Kidney (tissue), 14 donors: ENCODE measurements around the gene RGS6. TPM values are rescaled to one million over a fixed set of nuclear protein-coding genes. Genes with fewer than 3 reads are reported as not detected.

Experiments
- DNase-seq, 5 donors: peaks; one replicate each; pipeline ENCODE4 v3.0.0-alpha.2; 2013 to 2020
- FAIRE-seq: peaks from 2 replicates; lab custom pipeline; 2012; peaks lifted over from hg19 to GRCh38; lab: Jason Lieb, UNC
- H3K27ac ChIP-seq, 2 donors: one replicate each; pipeline ENCODE4 v1.7.0; 2013; ENCODE audit warnings: low read depth in 2 of 2, low read length in 2 of 2, inconsistent platforms in 1 of 2
- H3K27me3 ChIP-seq: one replicate; pipeline ENCODE4 v1.7.1; 2013; ENCODE audit warnings: low read length, inconsistent platforms; ENCODE audit not compliant: control insufficient read depth, insufficient read depth
- H3K36me3 ChIP-seq, 3 donors: one replicate each; pipeline versions ENCODE4 v1.7.0 to v1.7.1; 2013; ENCODE audit warnings: low read length in 3 of 3, control low read depth in 1 of 3, inconsistent platforms in 1 of 3; ENCODE audit not compliant: insufficient read depth in 3 of 3, control insufficient read depth in 2 of 3
- H3K4me1 ChIP-seq, 3 donors: one replicate each; pipeline versions ENCODE4 v1.7.0 to v1.7.1; 2013; ENCODE audit warnings: low read length in 3 of 3, inconsistent platforms in 1 of 3, low read depth in 1 of 3; ENCODE audit not compliant: control insufficient read depth in 2 of 3, insufficient read depth in 2 of 3
- H3K4me3 ChIP-seq, 3 donors: one replicate each; pipeline versions ENCODE4 v1.7.0 to v1.8.1; 2013; ENCODE audit warnings: low read length in 3 of 3, control low read depth in 1 of 3, inconsistent platforms in 1 of 3
- H3K9ac ChIP-seq, 3 donors: one replicate each; pipeline versions ENCODE4 v1.7.0 to v1.7.1; 2013; ENCODE audit warnings: low read length in 3 of 3, control low read depth in 1 of 3, inconsistent platforms in 1 of 3
- H3K9me3 ChIP-seq, 3 donors: one replicate each; pipeline versions ENCODE4 v1.7.0 to v1.7.1; 2013; ENCODE audit warnings: low read length in 3 of 3, control low read depth in 1 of 3, inconsistent platforms in 1 of 3; ENCODE audit not compliant: control insufficient read depth in 2 of 3, insufficient read depth in 1 of 3
- intact Hi-C: fragments of 100-400 bp; cut with DNase I; formaldehyde crosslinking; loops from one replicate; pipeline ENCODE4 v1.11.1; 2022
- polyA plus RNA-seq: library from polyadenylated mRNA; stranded (reverse); fragments of 350-450 nt; fragmentation: Illumina TruSeq; extraction: RNeasy Lipid Tissue Mini Kit (QIAGEN cat#74804); gene quantifications from one replicate; pipeline ENCODE4 v1.2.3, GENCODE V29; 2014; ENCODE audit warnings: low read depth, low replicate concordance; ENCODE audit not compliant: insufficient read depth
- total RNA-seq: library from RNA; stranded (reverse); fragmentation: NEBNext Ultra II Directional; extraction: Animal tissue kit (Norgen Biotek cat#: 25700); gene quantifications from one replicate; pipeline ENCODE4 v1.2.1, GENCODE V29; 2021
- TF ChIP-seq, protein P1 (sequence below): IDR thresholded peaks from 3 replicates; pipeline ENCODE4 v1.5.1; 2012; ENCODE audit warnings: mild to moderate bottlenecking, moderate library complexity, borderline replicate concordance; ENCODE audit not compliant: insufficient read depth; ENCODE audit errors: extremely low read depth
- donor health status: control.
- donor health status: control.
- donor health status: control.
- donor health status: control.
- donor health status: control.
- donor health status: DM: yes; HTN: yes; CAD: no.
- donor health status: Normal renal cell carcinoma (clear cell type).

RGS6 gene
- total and polyA plus RNA-seq, 2 donors from 2014 or later = 1.1 to 1.4 TPM

DNA sequence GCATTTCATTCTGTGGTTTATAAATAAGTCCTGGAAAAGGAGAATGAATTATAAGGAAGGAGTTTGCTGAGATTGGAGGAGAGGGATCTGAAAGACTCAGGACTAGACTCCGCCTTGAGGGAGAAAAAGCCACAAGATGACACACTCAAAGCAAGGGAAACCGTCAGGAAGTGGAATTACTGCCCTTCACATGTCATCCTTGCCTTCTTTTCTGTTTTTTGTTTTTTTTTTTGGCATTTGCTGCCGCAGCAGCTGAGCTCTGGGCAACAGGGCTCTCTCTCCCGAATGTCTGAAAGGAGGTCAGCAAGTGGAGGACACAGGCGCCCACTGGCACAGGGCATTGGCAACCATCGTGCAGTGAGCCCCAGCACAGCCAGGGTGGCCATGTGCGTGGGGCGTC is 616.8 kb downstream of the RGS6 start:
- intact Hi-C loops = no loop called here
- DNase-seq (no peak), FAIRE-seq (no peak)
- Histone ChIP-seq H3K4me1 (peaks cover 0 to 8% (median 0%) of the 10 kb centered on the region in 3 donors), H3K9ac (no peak overlapping the region), H3K27ac (no peak overlapping the region), H3K27me3 (no peaks in the 10 kb centered on the region), H3K36me3 (no peaks in the 10 kb centered on the region), H3K9me3 (no peaks in the 10 kb centered on the region), H3K4me3 (no peak overlapping the region)
- TF ChIP-seq, protein P1, sequence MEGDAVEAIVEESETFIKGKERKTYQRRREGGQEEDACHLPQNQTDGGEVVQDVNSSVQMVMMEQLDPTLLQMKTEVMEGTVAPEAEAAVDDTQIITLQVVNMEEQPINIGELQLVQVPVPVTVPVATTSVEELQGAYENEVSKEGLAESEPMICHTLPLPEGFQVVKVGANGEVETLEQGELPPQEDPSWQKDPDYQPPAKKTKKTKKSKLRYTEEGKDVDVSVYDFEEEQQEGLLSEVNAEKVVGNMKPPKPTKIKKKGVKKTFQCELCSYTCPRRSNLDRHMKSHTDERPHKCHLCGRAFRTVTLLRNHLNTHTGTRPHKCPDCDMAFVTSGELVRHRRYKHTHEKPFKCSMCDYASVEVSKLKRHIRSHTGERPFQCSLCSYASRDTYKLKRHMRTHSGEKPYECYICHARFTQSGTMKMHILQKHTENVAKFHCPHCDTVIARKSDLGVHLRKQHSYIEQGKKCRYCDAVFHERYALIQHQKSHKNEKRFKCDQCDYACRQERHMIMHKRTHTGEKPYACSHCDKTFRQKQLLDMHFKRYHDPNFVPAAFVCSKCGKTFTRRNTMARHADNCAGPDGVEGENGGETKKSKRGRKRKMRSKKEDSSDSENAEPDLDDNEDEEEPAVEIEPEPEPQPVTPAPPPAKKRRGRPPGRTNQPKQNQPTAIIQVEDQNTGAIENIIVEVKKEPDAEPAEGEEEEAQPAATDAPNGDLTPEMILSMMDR = no peak

DNA sequence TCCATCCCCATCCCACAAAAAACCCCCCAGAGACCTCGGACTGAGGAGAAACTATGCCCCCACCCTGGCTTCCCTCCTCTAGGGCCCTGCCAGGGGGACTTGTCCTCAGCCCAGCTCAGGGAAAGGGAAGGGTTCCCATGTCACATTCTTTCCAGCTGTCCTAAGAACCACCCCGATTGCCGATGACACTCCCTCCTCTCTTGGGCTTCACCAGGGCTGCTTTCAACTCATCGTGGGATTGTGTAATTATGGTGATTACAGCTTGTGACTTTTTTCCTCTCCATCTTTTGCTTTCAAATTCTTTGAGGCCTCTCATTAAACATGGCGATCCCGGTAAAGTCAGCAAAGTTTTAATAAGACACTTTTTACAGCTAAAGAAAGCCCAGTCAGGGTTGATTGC is 617.6 kb downstream of the RGS6 start:
- no peak overlapping the region for H3K27ac ChIP-seq
- no peak overlapping the region for H3K4me3 ChIP-seq
- no peaks in the 10 kb centered on the region for H3K9me3 ChIP-seq
- H3K9ac ChIP-seq = no peak overlapping the region
- DNase-seq = no peak
- intact Hi-C loops = no loop called here
- TF ChIP-seq, protein P1 = no peak
- H3K27me3 ChIP-seq = no peaks in the 10 kb centered on the region
- FAIRE-seq = no peak
- no peaks in the 10 kb centered on the region for H3K36me3 ChIP-seq
- H3K4me1 ChIP-seq = peaks cover 0 to 2% (median 0%) of the 10 kb centered on the region in 3 donors

DNA sequence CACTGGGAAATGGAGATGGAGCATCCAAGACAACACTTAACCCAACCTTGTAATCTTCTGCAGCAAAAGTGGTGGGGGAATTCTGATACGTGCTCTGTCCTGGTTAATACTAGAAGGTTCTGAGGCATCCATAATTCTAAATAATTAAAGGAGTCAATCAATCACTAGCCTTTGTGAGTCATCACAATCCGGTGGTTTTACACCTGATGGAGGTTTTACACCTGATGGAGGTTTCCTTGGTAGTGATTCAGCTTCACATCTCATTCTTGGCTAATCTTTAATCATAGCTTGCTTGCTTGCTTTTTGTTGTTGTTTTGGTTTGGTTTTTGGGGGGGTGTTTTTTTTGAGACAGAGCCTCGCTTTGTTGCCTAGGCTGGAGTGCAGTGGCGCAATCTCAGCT is 618.3 kb downstream of the RGS6 start:
- DNase-seq (no peak), FAIRE-seq (no peak)
- Histone ChIP-seq H3K9ac (no peak overlapping the region), H3K9me3 (no peaks in the 10 kb centered on the region), H3K4me1 (no peaks in the 10 kb centered on the region), H3K27ac (no peak overlapping the region), H3K4me3 (no peak overlapping the region), H3K27me3 (no peaks in the 10 kb centered on the region), H3K36me3 (no peaks in the 10 kb centered on the region)
- intact Hi-C loops = no loop called here
- TF ChIP-seq, protein P1 = no peak

DNA sequence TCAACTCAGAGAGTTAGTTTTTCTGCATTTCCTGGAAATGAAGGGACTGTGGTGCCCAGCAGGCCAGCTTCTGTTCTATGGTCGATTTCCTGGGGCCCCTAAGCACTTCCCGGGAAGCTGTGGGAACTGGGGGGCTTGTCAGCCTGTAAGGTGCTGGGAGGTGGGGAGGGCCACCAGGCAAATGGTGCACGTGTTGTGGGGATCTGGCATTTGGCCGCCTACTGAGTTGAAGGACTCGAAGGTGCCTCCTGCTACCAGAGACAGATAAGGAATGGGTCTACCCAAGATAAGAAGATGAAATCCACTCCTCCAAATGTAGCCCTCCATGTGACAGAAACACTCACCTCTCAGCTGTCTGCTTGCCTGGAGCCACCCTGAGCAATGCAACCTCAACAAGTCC is 620.0 kb downstream of the RGS6 start:
- TF ChIP-seq, protein P1 = no peak
- no peak for FAIRE-seq

More for the DNA sequence above, 620.0 kb downstream of the RGS6 start:
- no peak overlapping the region for H3K4me3 ChIP-seq
- no peak overlapping the region for H3K9ac ChIP-seq
- intact Hi-C loops = no loop called here
- H3K4me1 ChIP-seq = no peaks in the 10 kb centered on the region
- no peaks in the 10 kb centered on the region for H3K27me3 ChIP-seq
- H3K36me3 ChIP-seq = no peaks in the 10 kb centered on the region
- no peaks in the 10 kb centered on the region for H3K9me3 ChIP-seq
- no peak for DNase-seq
- H3K27ac ChIP-seq = no peak overlapping the region
